ACC112 (cell line): ENCODE results near the gene JAML.

Experiments used
- H2AFZ ChIP-seq: fragments of 200-600 bp; sonication (generic); one replicate; pipeline ENCODE4 v1.6.0; 2017; ENCODE audit warnings: antibody characterized with exemption, low read length; ENCODE audit not compliant: unreplicated experiment
- H3K27ac ChIP-seq: fragments of 200-600 bp; sonication (generic); 2 replicates; pipeline ENCODE4 v1.5.1; 2014; ENCODE audit warnings: low read depth, mild to moderate bottlenecking, antibody characterized with exemption, low read length, moderate library complexity
- H3K27me3 ChIP-seq: fragments of 200-600 bp; sonication (generic); 2 replicates; pipeline ENCODE4 v1.6.1; 2014; ENCODE audit warnings: mild to moderate bottlenecking, antibody characterized with exemption, low read length, moderate library complexity, mixed read lengths; ENCODE audit not compliant: insufficient read depth
- H3K36me3 ChIP-seq: fragments of 200-600 bp; sonication (generic); 2 replicates; pipeline ENCODE4 v1.6.1; 2016; ENCODE audit warnings: mild to moderate bottlenecking, antibody characterized with exemption, low read length, moderate library complexity, mixed read lengths; ENCODE audit not compliant: insufficient read depth
- H3K4me1 ChIP-seq: fragments of 200-600 bp; sonication (generic); one replicate; pipeline ENCODE4 v1.6.1; 2016; ENCODE audit warnings: low read length, mixed read lengths; ENCODE audit not compliant: insufficient read depth, unreplicated experiment, control insufficient read depth
- H3K4me3 ChIP-seq: fragments of 200-600 bp; sonication (generic); 2 replicates; pipeline ENCODE4 v1.5.1; 2014; ENCODE audit warnings: mild to moderate bottlenecking, low read depth, low read length
- H3K79me2 ChIP-seq: fragments of 200-600 bp; sonication (generic); one replicate; pipeline ENCODE4 v1.6.0; 2016; ENCODE audit warnings: low read length; ENCODE audit not compliant: control insufficient read depth, unreplicated experiment, insufficient read depth

The JAML gene

DNA sequence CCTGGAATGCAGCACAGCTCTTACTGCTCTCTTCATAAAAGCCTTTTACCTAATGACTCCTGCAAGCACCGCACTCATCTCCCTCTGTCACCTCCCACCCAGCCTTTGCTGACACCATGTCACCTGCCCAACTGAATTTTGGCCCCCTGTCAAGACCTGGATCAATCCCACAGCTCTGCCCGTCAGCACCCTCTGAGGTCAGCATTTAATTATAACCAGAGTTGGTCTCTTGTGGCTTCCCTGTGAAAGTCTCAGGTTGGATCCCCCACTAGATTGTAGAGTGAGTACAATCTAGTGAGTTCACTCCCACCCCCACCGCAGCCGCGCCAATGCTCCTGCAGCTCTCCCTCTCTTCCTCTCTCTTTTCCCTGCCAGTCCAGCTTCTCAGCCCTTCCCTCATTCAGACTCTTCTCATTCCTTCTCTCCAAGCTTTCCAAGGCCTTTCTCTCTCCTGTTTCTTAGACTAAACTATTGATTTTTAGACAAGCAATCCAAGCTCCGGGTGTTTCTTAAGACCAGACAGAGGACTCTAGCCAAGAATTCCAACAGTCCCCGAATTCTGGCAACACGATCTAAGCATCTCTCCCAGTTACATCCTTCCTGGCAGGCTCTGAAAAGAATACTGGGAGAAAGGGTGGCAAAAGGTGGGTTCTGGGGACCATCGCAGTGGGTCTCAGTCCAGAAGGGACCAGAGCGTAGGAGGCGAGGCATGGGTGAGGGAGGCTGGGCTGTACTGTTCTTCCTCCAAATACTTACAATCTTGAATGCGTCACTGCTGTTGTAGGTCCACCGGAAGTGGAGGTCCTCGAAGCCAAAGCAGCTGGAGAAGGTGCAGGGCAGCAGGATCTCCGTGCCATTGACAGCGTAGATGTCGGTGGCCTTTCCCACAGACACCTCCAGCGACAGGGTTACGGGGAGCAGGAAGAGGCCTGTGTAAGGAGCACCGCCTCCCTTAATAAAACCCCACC is 80.2 kb downstream of the JAML start:
- Histone ChIP-seq H3K79me2 (no peaks in the 10 kb centered on the region), H3K4me1 (no peaks in the 10 kb centered on the region), H3K27me3 (peaks cover 98% of the 10 kb centered on the region), H3K27ac (no peak overlapping the region), H3K36me3 (no peaks in the 10 kb centered on the region), H3K4me3 (no peak overlapping the region), H2AFZ (no peak overlapping the region)
